DOHH2 (cell line): ENCODE measurements around the gene PIP.
"Not testable (repeated sequence)": the region's sequence is repeated elsewhere in the genome, so short reads cannot be mapped to it uniquely, and the experiment has no call there.

Experiments used
- H3F3A ChIP-seq: fragments of 200-600 bp; sonication (generic), shearing (Covaris generic); 2 replicates; pipeline ENCODE4 v1.6.0; 2016; ENCODE audit warnings: antibody characterized with exemption, mild to moderate bottlenecking; ENCODE audit not compliant: control insufficient read depth, insufficient read depth
- H3K27ac ChIP-seq: fragments of 200-600 bp; sonication (generic); 2 replicates; pipeline ENCODE4 v1.5.1; 2014; ENCODE audit warnings: low read depth, mild to moderate bottlenecking, low read length, moderate library complexity
- H3K27me3 ChIP-seq: fragments of 200-600 bp; sonication (generic); 2 replicates; pipeline ENCODE4 v1.6.1; 2014; ENCODE audit warnings: mild to moderate bottlenecking, low read length, mixed read lengths; ENCODE audit not compliant: control insufficient read depth
- H3K36me3 ChIP-seq: fragments of 200-600 bp; sonication (generic); 2 replicates; pipeline ENCODE4 v1.6.1; 2014; ENCODE audit warnings: mild to moderate bottlenecking, low read length, moderate library complexity, mixed read lengths; ENCODE audit not compliant: control insufficient read depth
- H3K4me1 ChIP-seq: fragments of 200-600 bp; sonication (generic); 2 replicates; pipeline ENCODE4 v1.6.1; 2014; ENCODE audit warnings: mild to moderate bottlenecking, low read length, mixed read lengths; ENCODE audit not compliant: control insufficient read depth
- H3K4me2 ChIP-seq: fragments of 200-600 bp; sonication (generic); 2 replicates; pipeline ENCODE4 v1.6.0; 2014; ENCODE audit warnings: mild to moderate bottlenecking, low read length, moderate library complexity
- H3K4me3 ChIP-seq: fragments of 200-600 bp; sonication (generic); 2 replicates; pipeline ENCODE4 v1.5.1; 2014; ENCODE audit warnings: mild to moderate bottlenecking, low read length, mixed read lengths
- H3K79me2 ChIP-seq: fragments of 200-600 bp; sonication (generic); 2 replicates; pipeline ENCODE4 v1.6.1; 2014; ENCODE audit warnings: mild to moderate bottlenecking, low read length, mixed read lengths; ENCODE audit not compliant: control insufficient read depth
- H3K9me2 ChIP-seq: fragments of 200-600 bp; sonication (generic); replicated peaks from 2 replicates; pipeline ENCODE4 v1.6.1; 2014; ENCODE audit warnings: mild to moderate bottlenecking, low read length, mixed read lengths; ENCODE audit not compliant: control insufficient read depth
- H3K9me3 ChIP-seq: fragments of 200-600 bp; sonication (generic); 2 replicates; pipeline ENCODE4 v1.6.1; 2014; ENCODE audit warnings: antibody characterized with exemption, low read length, mixed read lengths; ENCODE audit not compliant: control insufficient read depth, insufficient read depth
- H4K20me1 ChIP-seq: fragments of 200-600 bp; sonication (generic); 2 replicates; pipeline ENCODE4 v1.6.0; 2014; ENCODE audit warnings: low read depth, mild to moderate bottlenecking, antibody characterized with exemption, low read length, moderate library complexity; ENCODE audit not compliant: control insufficient read depth, insufficient read depth
- CTCF ChIP-seq: fragments of 200-600 bp; sonication (generic); IDR thresholded peaks from one replicate; pipeline ENCODE4 v1.5.1; 2014; ENCODE audit warnings: antibody characterized with exemption, mild to moderate bottlenecking, low read depth, low read length; ENCODE audit not compliant: poor library complexity, severe bottlenecking
- EZH2phosphoT487 ChIP-seq: fragments of 200-600 bp; sonication (generic); IDR thresholded peaks from 2 replicates; pipeline ENCODE4 v1.6.1; 2017; ENCODE audit warnings: borderline replicate concordance, mild to moderate bottlenecking, antibody characterized with exemption, low read length, moderate library complexity, mixed read lengths

Gene PIP

GRCh38 chr7:143131781-143132180, at the start of gene PIP:
Gene PIP (plus strand): TSS chr7:143132077. CDS start chr7:143132117, 40 bp downstream.
- Histone ChIP-seq H3K4me1 (peaks cover 8% of the 10 kb centered on the region), H3K27ac (no peak within 1 kb of the TSS), H3F3A (no peaks in the 10 kb centered on the region), H3K9me3 (peaks cover 3% of the 10 kb centered on the region; the same call in 1 of the 2 replicates), H3K4me3 (no peak within 1 kb of the TSS), H3K79me2 (no peaks in the 10 kb centered on the region), H3K27me3 (no peaks in the 10 kb centered on the region), H3K36me3 (no peaks in the 10 kb centered on the region), H3K9me2 (no peaks in the 10 kb centered on the region), H3K4me2 (no peak within 1 kb of the TSS), H4K20me1 (no peaks in the 10 kb centered on the region)
- TF ChIP-seq CTCF = no peak
- no peak for TF ChIP-seq EZH2phosphoT487

- peaks cover 37% of the 10 kb centered on the region for H3K36me3 ChIP-seq
- H3K9me3 ChIP-seq = peaks cover 59% of the 10 kb centered on the region
- H3K9me2 ChIP-seq = no peaks in the 10 kb centered on the region
- no peaks in the 10 kb centered on the region for H4K20me1 ChIP-seq
- H3K4me2 ChIP-seq = peak overlapping the region; percentile 64
- peaks cover 25% of the 10 kb centered on the region for H3F3A ChIP-seq
- TF ChIP-seq CTCF (no peak), EZH2phosphoT487 (no peak)
- H3K27me3 ChIP-seq = no peaks in the 10 kb centered on the region
- H3K4me3 ChIP-seq = peak overlapping the region; percentile 55
- peak overlapping the region; percentile 93 for H3K27ac ChIP-seq
- peaks cover 43% of the 10 kb centered on the region for H3K4me1 ChIP-seq
- no peaks in the 10 kb centered on the region for H3K79me2 ChIP-seq
Measured at GRCh38 chr7:143085109-143085508, 46.8 kb upstream of the PIP start.

- Histone ChIP-seq H3F3A (peaks cover 25% of the 10 kb centered on the region), H3K27ac (peak overlapping the region; percentile 93), H3K4me1 (peaks cover 42% of the 10 kb centered on the region), H3K9me3 (peaks cover 57% of the 10 kb centered on the region), H3K36me3 (peaks cover 36% of the 10 kb centered on the region), H3K4me2 (peak overlapping the region; percentile 64), H3K4me3 (peak overlapping the region; percentile 55)
- H3K9me2 ChIP-seq, H3K79me2 ChIP-seq, H3K27me3 ChIP-seq, H4K20me1 ChIP-seq: not testable (repeated sequence)
Measured at GRCh38 chr7:143085610-143086009, 46.3 kb upstream of the PIP start.

- H3K4me1 ChIP-seq = peaks cover 42% of the 10 kb centered on the region
Measured at GRCh38 chr7:143088549-143089231, 43.2 kb upstream of the PIP start.

More at GRCh38 chr7:143088549-143089231, 43.2 kb upstream of the PIP start:
- peaks cover 30% of the 10 kb centered on the region for H3K36me3 ChIP-seq
- not testable (repeated sequence) for H3K27me3 ChIP-seq, H3K9me2 ChIP-seq, H3K4me3 ChIP-seq, H3K4me2 ChIP-seq, H3K79me2 ChIP-seq, H4K20me1 ChIP-seq, H3K27ac ChIP-seq
- peaks cover 42% of the 10 kb centered on the region for H3K9me3 ChIP-seq
- peaks cover 23% of the 10 kb centered on the region for H3F3A ChIP-seq
